Glutamatergic neuron (in vitro differentiated cells): ENCODE results near the gene ADAP2. TPM values are rescaled to one million over a fixed set of nuclear protein-coding genes. Genes with fewer than 3 reads are reported as not detected.

Experiments
- DNase-seq: peaks from one replicate; pipeline ENCODE4 v3.0.0; 2022
- H3K27ac Mint-ChIP-seq: one replicate; pipeline ENCODE4 v1.8.0; 2020; ENCODE audit warnings: mild to moderate bottlenecking, mixed read lengths, inconsistent platforms; ENCODE audit not compliant: unreplicated experiment
- H3K27me3 Mint-ChIP-seq: one replicate; pipeline ENCODE4 v1.8.0; 2020; ENCODE audit warnings: mild to moderate bottlenecking, moderate library complexity, mixed read lengths, inconsistent platforms; ENCODE audit not compliant: unreplicated experiment
- H3K36me3 Mint-ChIP-seq: one replicate; pipeline ENCODE4 v1.8.0; 2020; ENCODE audit warnings: mild to moderate bottlenecking, mixed read lengths, inconsistent platforms; ENCODE audit not compliant: unreplicated experiment
- H3K4me1 Mint-ChIP-seq: one replicate; pipeline ENCODE4 v1.8.0; 2020; ENCODE audit warnings: mild to moderate bottlenecking, low read depth, mixed read lengths, inconsistent platforms; ENCODE audit not compliant: unreplicated experiment
- H3K4me3 Mint-ChIP-seq: one replicate; pipeline ENCODE4 v1.8.0; 2020; ENCODE audit warnings: mild to moderate bottlenecking, mixed read lengths, inconsistent platforms; ENCODE audit not compliant: unreplicated experiment
- H3K9me3 Mint-ChIP-seq: one replicate; pipeline ENCODE4 v1.8.0; 2020; ENCODE audit warnings: mild to moderate bottlenecking, moderate library complexity, mixed read lengths, inconsistent platforms; ENCODE audit not compliant: unreplicated experiment
- CTCF ChIP-seq: fragments of 200-600 bp; sonication (generic); IDR thresholded peaks from one replicate; pipeline ENCODE4 v1.5.0; 2021; ENCODE audit not compliant: partially characterized antibody, unreplicated experiment
- total RNA-seq: library from RNA; stranded (reverse); fragmentation: NEBNext Ultra II Directional; extraction: Animal tissue kit (Norgen Biotek cat#: 25700); gene quantifications from one replicate; pipeline ENCODE4 v1.2.1, GENCODE V29; 2021; ENCODE audit not compliant: unreplicated experiment

ADAP2 gene
- total RNA-seq, 1 donor from 2014 or later = 0.51 TPM

GRCh38 chr17:30954046-30954830, 32.5 kb downstream of the ADAP2 start:
- TF ChIP-seq CTCF = no peak
- H3K36me3 Mint-ChIP-seq = no peaks in the 10 kb centered on the region
- peaks cover 2% of the 10 kb centered on the region for H3K27me3 Mint-ChIP-seq
- H3K9me3 Mint-ChIP-seq = no peaks in the 10 kb centered on the region
- H3K4me1 Mint-ChIP-seq = peaks cover 2% of the 10 kb centered on the region
- DNase-seq = no peak
- H3K27ac Mint-ChIP-seq = no peak overlapping the region
- H3K4me3 Mint-ChIP-seq = no peak overlapping the region

DNA sequence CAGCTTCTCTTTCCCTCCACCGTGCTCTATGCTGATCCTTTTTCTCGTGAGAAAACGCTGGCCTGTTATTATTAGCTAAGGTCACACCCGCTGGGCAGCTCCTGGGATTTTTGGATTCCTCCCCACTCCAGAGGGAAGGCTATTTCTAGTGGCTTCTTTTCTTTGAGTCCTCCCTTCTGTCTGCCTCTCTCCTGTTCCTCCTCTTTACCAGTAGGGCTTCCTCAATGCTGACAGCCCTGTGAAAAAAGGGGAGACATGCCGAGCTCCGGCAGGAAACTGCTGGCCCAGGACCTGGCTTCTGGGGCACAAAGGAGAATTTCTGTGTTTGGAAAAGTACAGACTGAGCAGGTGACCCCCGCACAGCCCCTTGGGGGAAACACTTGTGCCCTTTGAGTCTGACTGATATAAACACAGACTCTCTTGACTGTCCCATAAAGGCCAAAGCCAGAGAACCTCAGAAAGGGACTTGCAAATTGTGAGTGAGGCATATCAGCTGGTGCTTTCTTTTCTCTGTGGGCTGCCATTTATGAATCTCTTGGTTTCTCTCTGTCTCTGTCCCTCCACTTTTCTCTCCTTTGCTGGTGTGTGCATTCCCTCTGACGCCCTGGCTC, 35.1 kb downstream of the ADAP2 start:
- DNase-seq = no peak
- H3K4me3 Mint-ChIP-seq = no peak overlapping the region
- no peak for TF ChIP-seq CTCF
- no peaks in the 10 kb centered on the region for H3K9me3 Mint-ChIP-seq
- peaks cover 2% of the 10 kb centered on the region for H3K27me3 Mint-ChIP-seq
- no peak overlapping the region for H3K27ac Mint-ChIP-seq
- H3K4me1 Mint-ChIP-seq = peaks cover 2% of the 10 kb centered on the region
- no peaks in the 10 kb centered on the region for H3K36me3 Mint-ChIP-seq

- no peak for DNase-seq
- Mint-ChIP-seq H3K27ac (no peak overlapping the region), H3K27me3 (peaks cover 2% of the 10 kb centered on the region), H3K36me3 (no peaks in the 10 kb centered on the region), H3K4me1 (peaks cover 2% of the 10 kb centered on the region), H3K9me3 (no peaks in the 10 kb centered on the region), H3K4me3 (no peak overlapping the region)
- no peak for TF ChIP-seq CTCF
Observed at GRCh38 chr17:30957741-30958140, 36.0 kb downstream of the ADAP2 start.

DNA sequence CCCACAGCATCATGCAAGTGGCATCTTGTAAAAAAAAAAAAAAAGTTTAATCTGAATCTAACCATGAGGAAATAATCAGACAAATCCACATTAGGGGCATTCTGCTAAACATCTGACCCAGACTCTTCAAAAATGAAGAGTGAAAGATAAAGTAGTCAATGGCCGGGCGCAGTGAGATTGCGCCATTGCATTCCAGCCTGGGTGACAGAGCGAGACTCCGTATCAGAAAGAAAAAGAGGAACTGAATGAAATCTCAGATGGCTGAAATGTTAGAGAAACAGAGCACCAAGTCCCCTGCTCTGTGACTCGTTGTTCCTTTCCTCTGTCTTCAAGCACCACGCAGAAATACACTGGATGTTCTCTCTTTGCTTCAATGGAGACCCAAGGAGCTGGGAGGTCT, 36.4 kb downstream of the ADAP2 start:
- Mint-ChIP-seq H3K27me3 (peaks cover 2% of the 10 kb centered on the region), H3K36me3 (no peaks in the 10 kb centered on the region), H3K4me3 (no peak overlapping the region), H3K9me3 (no peaks in the 10 kb centered on the region), H3K4me1 (peaks cover 2% of the 10 kb centered on the region), H3K27ac (no peak overlapping the region)
- DNase-seq = no peak
- TF ChIP-seq CTCF = no peak
